G401.6 (cell line): ENCODE results near the gene UNC13C.
"Not testable (repeated sequence)": the region's sequence is repeated elsewhere in the genome, so short reads cannot be mapped to it uniquely, and the experiment has no call there.

Source experiments
- FAIRE-seq: peaks from 2 replicates; lab custom pipeline; 2012; peaks lifted over from hg19 to GRCh38; lab: Jason Lieb, UNC

UNC13C gene

GRCh38 chr15:54307252-54307902, 329.1 kb downstream of the UNC13C start:
- FAIRE-seq = no peak

GRCh38 chr15:54307926-54308325, 329.7 kb downstream of the UNC13C start:
- FAIRE-seq = no peak

GRCh38 chr15:54312528-54312927, 334.3 kb downstream of the UNC13C start:
- no peak for FAIRE-seq

GRCh38 chr15:54321426-54321825, 343.2 kb downstream of the UNC13C start:
- FAIRE-seq = no peak

- FAIRE-seq = no peak
These were observed 344.1 kb downstream of the UNC13C start for GRCh38 chr15:54322341-54322740.

- no peak for FAIRE-seq
These were observed 367.1 kb downstream of the UNC13C start for GRCh38 chr15:54345301-54345700.

GRCh38 chr15:54345827-54346226, 367.6 kb downstream of the UNC13C start:
- no peak for FAIRE-seq

- no peak for FAIRE-seq
These were observed 369.0 kb downstream of the UNC13C start for GRCh38 chr15:54347082-54347827.

- FAIRE-seq = no peak
These were observed 375.5 kb downstream of the UNC13C start for GRCh38 chr15:54353726-54354125.

- FAIRE-seq = no peak
These were observed 376.1 kb downstream of the UNC13C start for GRCh38 chr15:54354341-54354740.

GRCh38 chr15:54364961-54365360, 386.7 kb downstream of the UNC13C start:
- FAIRE-seq = no peak

GRCh38 chr15:54373332-54373731, 395.1 kb downstream of the UNC13C start:
- FAIRE-seq = no peak

GRCh38 chr15:54374184-54374952, 396.1 kb downstream of the UNC13C start:
- no peak for FAIRE-seq

- FAIRE-seq = no peak
These were observed 409.6 kb downstream of the UNC13C start for GRCh38 chr15:54387799-54388198.

GRCh38 chr15:54388746-54389145, 410.5 kb downstream of the UNC13C start:
- no peak for FAIRE-seq

- no peak for FAIRE-seq
These were observed 432.2 kb downstream of the UNC13C start for GRCh38 chr15:54410481-54410880.

GRCh38 chr15:54424171-54424570, 445.9 kb downstream of the UNC13C start:
- FAIRE-seq = no peak

GRCh38 chr15:54428596-54428995, 450.4 kb downstream of the UNC13C start:
- FAIRE-seq = no peak

- FAIRE-seq = not testable (repeated sequence)
These were observed 472.0 kb downstream of the UNC13C start for GRCh38 chr15:54450288-54450687.

GRCh38 chr15:54456413-54456812, 478.2 kb downstream of the UNC13C start:
- no peak for FAIRE-seq

- no peak for FAIRE-seq
These were observed 484.3 kb downstream of the UNC13C start for GRCh38 chr15:54462511-54462913.

GRCh38 chr15:54481819-54482218, 503.6 kb downstream of the UNC13C start:
- FAIRE-seq = no peak

GRCh38 chr15:54482251-54482650, 504.0 kb downstream of the UNC13C start:
- no peak for FAIRE-seq
